GM19467 (cell line): ENCODE results near the gene ZNF669.

Source experiments
- ATAC-seq: cut with Tn5 transposase; IDR thresholded peaks from one replicate; pipeline ENCODE4 v1.9.1; 2021; ENCODE audit warnings: mild to moderate bottlenecking, moderate library complexity; ENCODE audit not compliant: unreplicated experiment

The ZNF669 gene

GRCh38 chr1:247077213-247077612 lies 26.9 kb downstream of the ZNF669 start:
- ATAC-seq, result no peak

- no peak for ATAC-seq
Observed at GRCh38 chr1:247070645-247071044, 33.5 kb downstream of the ZNF669 start.

GRCh38 chr1:247064304-247064703 lies 39.9 kb downstream of the ZNF669 start:
- ATAC-seq, result no peak

- ATAC-seq, result no peak
Observed at GRCh38 chr1:247060771-247061170, 43.4 kb downstream of the ZNF669 start.

- no peak for ATAC-seq
Observed at GRCh38 chr1:247056071-247056470, 48.1 kb downstream of the ZNF669 start.

GRCh38 chr1:247054992-247055415 lies 49.2 kb downstream of the ZNF669 start:
- no peak for ATAC-seq
